Stimulated activated memory B cell treated with anti-CD40 and anti-IgM and Interleukin-4, amounts not matched to agents 10 μg/mL and 1 μg/mL and 100 μg/mL, for 72 hours (primary cell): ENCODE results near the gene PDAP1.

Source experiments
- ATAC-seq: fragments of 150-1000 bp; cut with Tn5 transposase; 2 replicates; pipeline ENCODE4 v1.10.0; 2021
- H3K27ac Mint-ChIP-seq: one replicate; pipeline ENCODE4 v1.8.0; 2022; ENCODE audit warnings: mild to moderate bottlenecking, mixed read lengths
- H3K27me3 Mint-ChIP-seq: one replicate; pipeline ENCODE4 v1.8.0; 2022; ENCODE audit warnings: mixed read lengths
- H3K36me3 Mint-ChIP-seq: one replicate; pipeline ENCODE4 v1.8.0; 2022; ENCODE audit warnings: mixed read lengths
- H3K4me1 Mint-ChIP-seq: one replicate; pipeline ENCODE4 v1.8.0; 2022; ENCODE audit warnings: mixed read lengths
- H3K4me3 Mint-ChIP-seq: one replicate; pipeline ENCODE4 v1.8.0; 2022; ENCODE audit warnings: mild to moderate bottlenecking, moderate library complexity, mixed read lengths
- H3K9me3 Mint-ChIP-seq: one replicate; pipeline ENCODE4 v1.8.0; 2022; ENCODE audit warnings: mixed read lengths

PDAP1 gene

GRCh38 chr7:99408379-99409191 lies at the start of gene PDAP1, which contains the start of gene BUD31:
TSS of gene PDAP1 (minus strand) at chr7:99408597. CDS start at chr7:99408548, 49 bp downstream.
TSS of gene BUD31 (plus strand) at chr7:99408969. CDS start at chr7:99411093, 2,124 bp downstream.
- H3K27me3 Mint-ChIP-seq, result no peaks in the 10 kb centered on the region
- peaks cover 30% of the 10 kb centered on the region for H3K36me3 Mint-ChIP-seq
- peak; percentile 94 for ATAC-seq
- peaks cover 47% of the 10 kb centered on the region for H3K4me1 Mint-ChIP-seq
- H3K9me3 Mint-ChIP-seq, result no peaks in the 10 kb centered on the region
- H3K4me3 Mint-ChIP-seq, result peak within 1 kb of the TSS; percentile 99
- H3K27ac Mint-ChIP-seq, result peak within 1 kb of the TSS; percentile 92

GRCh38 chr7:99457650-99458493 lies 49.5 kb upstream of the PDAP1 start:
- H3K4me1 Mint-ChIP-seq, result peaks cover 18% of the 10 kb centered on the region
- H3K4me3 Mint-ChIP-seq, result no peak overlapping the region
- peaks cover 55% of the 10 kb centered on the region for H3K36me3 Mint-ChIP-seq
- no peak overlapping the region for H3K27ac Mint-ChIP-seq
- H3K27me3 Mint-ChIP-seq, result no peaks in the 10 kb centered on the region
- H3K9me3 Mint-ChIP-seq, result no peaks in the 10 kb centered on the region
- ATAC-seq, result no peak

- Mint-ChIP-seq H3K9me3 (no peaks in the 10 kb centered on the region), H3K4me1 (peaks cover 14% of the 10 kb centered on the region), H3K4me3 (no peak overlapping the region), H3K27ac (no peak overlapping the region), H3K27me3 (no peaks in the 10 kb centered on the region), H3K36me3 (peaks cover 57% of the 10 kb centered on the region)
- ATAC-seq, result no peak
Observed at GRCh38 chr7:99457050-99457649, 48.8 kb upstream of the PDAP1 start.

DNA sequence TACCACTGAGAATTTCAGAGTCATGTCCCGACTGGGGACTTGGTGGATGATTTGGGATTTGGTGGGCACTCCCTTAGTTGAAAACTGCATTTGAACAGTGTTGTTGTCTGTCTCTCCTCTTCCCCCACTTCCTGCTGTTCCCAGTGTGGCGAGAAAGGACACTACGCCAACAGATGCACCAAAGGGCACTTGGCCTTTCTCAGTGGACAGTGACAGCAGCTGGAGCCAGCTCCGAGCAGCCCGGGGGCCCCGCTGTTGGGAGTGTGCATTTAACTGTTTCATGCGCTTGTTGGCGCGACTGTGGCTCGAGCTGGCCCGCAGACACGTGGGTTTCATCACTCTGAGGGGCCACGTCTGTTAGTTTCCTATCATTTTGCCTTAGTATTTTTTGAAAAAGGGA lies 47.9 kb upstream of the PDAP1 start:
- Mint-ChIP-seq H3K9me3 (no peaks in the 10 kb centered on the region), H3K4me1 (peaks cover 14% of the 10 kb centered on the region), H3K27ac (no peak overlapping the region), H3K27me3 (no peaks in the 10 kb centered on the region), H3K36me3 (peaks cover 57% of the 10 kb centered on the region), H3K4me3 (no peak overlapping the region)
- no peak for ATAC-seq

DNA sequence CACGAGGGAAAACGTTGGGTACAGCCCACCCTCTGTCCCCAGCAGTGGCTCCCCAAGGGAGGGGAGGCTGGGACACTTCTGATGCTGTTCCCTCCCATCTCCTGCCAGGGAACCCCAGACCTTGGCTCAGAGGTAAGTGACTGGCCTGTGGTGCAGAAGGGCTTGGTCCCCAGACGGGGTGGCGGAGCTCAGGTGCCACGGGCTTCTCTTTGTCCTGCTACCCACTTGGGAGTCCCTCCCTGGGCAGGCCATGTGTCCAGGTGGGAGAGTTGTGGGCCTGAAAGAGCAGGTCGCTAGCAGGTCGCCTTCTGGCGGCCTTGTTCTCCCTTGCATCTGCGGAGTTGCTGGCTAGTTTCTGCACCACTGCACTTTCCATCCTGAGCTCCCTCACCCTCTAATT lies 47.5 kb upstream of the PDAP1 start:
- no peak overlapping the region for H3K27ac Mint-ChIP-seq

DNA sequence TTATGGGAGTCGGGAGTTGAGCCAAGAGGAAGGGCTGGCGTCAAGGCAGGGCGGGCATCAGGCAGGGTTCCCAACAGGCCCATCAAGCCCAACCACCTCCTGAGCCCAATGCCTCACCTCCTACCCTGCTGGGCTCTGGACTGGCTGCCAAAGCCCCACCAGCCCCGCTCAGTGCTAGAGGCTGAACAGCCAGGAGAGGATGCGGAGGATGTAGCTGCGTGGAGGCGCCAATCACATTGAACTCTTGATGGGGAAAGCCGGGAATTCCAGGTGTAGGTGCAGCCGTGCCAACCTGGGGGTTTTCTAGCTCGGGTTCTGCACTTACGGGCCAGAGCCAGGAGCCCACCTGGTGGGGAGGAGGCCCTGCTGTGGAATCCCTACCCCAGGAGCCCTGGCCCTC lies 44.7 kb upstream of the PDAP1 start:
- Mint-ChIP-seq H3K4me1 (no peaks in the 10 kb centered on the region), H3K27ac (no peak overlapping the region), H3K27me3 (no peaks in the 10 kb centered on the region), H3K9me3 (no peaks in the 10 kb centered on the region), H3K4me3 (no peak overlapping the region), H3K36me3 (peaks cover 51% of the 10 kb centered on the region)
- no peak for ATAC-seq

More for the DNA sequence above, 47.5 kb upstream of the PDAP1 start:
- ATAC-seq, result no peak
- Mint-ChIP-seq H3K4me3 (no peak overlapping the region), H3K27me3 (no peaks in the 10 kb centered on the region), H3K9me3 (no peaks in the 10 kb centered on the region), H3K36me3 (peaks cover 61% of the 10 kb centered on the region), H3K4me1 (peaks cover 13% of the 10 kb centered on the region)

DNA sequence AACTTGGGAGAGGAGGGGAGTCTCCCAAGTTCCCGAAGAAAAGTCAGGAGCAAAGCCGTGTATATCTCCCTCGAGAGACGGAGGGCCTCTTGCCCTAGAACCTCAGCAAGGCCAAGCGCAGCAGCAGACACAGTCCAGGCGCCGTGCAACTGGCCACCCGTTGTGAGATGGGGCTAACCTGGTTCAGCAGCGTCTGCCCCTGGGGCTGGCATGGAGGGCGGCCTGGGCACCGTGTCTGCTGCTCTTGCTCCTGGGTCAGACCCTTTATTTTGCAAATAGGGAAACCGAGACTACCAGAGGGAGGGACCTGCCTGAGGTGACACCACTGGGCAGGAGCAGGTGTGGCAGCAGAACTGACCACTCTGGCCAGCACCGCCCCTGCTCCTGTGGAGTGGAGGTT lies 44.1 kb upstream of the PDAP1 start:
- no peak overlapping the region for H3K4me3 Mint-ChIP-seq
- no peak for ATAC-seq
- H3K4me1 Mint-ChIP-seq, result no peaks in the 10 kb centered on the region
- H3K36me3 Mint-ChIP-seq, result peaks cover 56% of the 10 kb centered on the region
- H3K27me3 Mint-ChIP-seq, result no peaks in the 10 kb centered on the region
- no peak overlapping the region for H3K27ac Mint-ChIP-seq
- H3K9me3 Mint-ChIP-seq, result no peaks in the 10 kb centered on the region

- Mint-ChIP-seq H3K9me3 (no peaks in the 10 kb centered on the region), H3K27me3 (no peaks in the 10 kb centered on the region), H3K27ac (no peak overlapping the region), H3K4me3 (no peak overlapping the region), H3K4me1 (no peaks in the 10 kb centered on the region), H3K36me3 (peaks cover 55% of the 10 kb centered on the region)
- ATAC-seq, result no peak
Observed at GRCh38 chr7:99451936-99452335, 43.5 kb upstream of the PDAP1 start.

DNA sequence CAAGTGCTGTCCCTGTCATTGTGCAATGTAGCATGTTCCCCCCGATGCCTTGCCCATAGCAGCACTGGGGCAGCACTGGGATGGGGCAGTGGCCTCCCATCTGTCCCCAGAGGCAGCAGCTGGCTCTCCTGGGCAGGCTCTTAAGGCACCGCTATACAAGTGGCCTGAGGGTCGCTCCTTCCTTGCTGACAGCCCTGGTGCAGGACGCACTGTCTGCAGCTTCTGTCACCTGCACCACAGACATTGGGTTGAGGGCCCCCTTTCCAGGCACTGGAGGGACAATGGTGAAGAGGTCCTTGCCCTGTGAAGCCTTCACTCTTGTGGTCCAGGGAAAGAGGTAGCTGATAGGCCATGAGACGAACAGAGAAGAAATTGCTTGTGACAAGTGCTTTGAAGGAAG lies 40.9 kb upstream of the PDAP1 start:
- peaks cover 6% of the 10 kb centered on the region for H3K4me1 Mint-ChIP-seq
- H3K27me3 Mint-ChIP-seq, result no peaks in the 10 kb centered on the region
- H3K27ac Mint-ChIP-seq, result no peak overlapping the region
- H3K36me3 Mint-ChIP-seq, result peaks cover 62% of the 10 kb centered on the region
- no peaks in the 10 kb centered on the region for H3K9me3 Mint-ChIP-seq
- no peak overlapping the region for H3K4me3 Mint-ChIP-seq
- no peak for ATAC-seq

- Mint-ChIP-seq H3K27ac (no peak overlapping the region), H3K4me1 (peaks cover 6% of the 10 kb centered on the region), H3K36me3 (peaks cover 60% of the 10 kb centered on the region), H3K27me3 (no peaks in the 10 kb centered on the region), H3K9me3 (no peaks in the 10 kb centered on the region), H3K4me3 (no peak overlapping the region)
- no peak for ATAC-seq
Observed at GRCh38 chr7:99448855-99449254, 40.5 kb upstream of the PDAP1 start.

DNA sequence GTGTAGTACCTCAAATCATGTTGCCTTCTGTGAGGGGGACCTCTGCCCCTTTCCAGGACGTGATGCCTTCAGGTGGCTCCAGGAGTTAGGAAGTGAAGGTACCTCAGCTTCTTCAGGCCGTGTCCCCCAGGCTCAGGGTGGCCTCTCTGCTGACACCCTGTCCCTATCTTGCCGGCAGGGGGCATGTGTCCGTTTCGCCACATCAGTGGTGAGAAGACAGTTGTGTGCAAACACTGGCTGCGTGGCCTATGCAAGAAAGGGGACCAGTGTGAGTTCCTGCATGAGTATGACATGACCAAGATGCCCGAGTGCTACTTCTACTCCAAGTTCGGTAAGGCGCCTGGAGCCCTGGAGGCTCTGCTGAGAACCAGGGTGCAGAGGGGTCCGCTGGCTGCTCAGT lies 39.5 kb upstream of the PDAP1 start:
- Mint-ChIP-seq H3K36me3 (peaks cover 58% of the 10 kb centered on the region), H3K27me3 (no peaks in the 10 kb centered on the region), H3K4me3 (no peak overlapping the region), H3K9me3 (no peaks in the 10 kb centered on the region), H3K4me1 (peaks cover 12% of the 10 kb centered on the region), H3K27ac (no peak overlapping the region)
- no peak for ATAC-seq

DNA sequence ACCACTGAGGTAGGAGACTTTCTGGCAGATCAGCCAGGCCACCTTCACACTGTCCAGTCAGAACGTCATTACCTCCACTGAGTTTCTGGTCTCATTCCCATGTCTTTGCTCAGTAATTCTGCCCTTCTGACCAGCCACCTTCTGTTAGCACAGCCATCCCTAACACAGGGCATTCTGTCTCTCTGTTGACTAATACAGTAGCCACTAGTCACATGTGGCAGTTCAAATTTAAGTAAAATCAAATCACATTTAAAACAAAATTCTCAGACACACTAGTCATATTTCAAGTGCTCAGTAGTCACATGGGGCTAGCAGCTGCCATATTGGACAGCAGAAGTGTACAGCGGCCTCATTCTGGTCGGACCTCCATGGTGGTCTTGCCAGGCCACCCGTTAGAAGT lies 37.7 kb upstream of the PDAP1 start:
- Mint-ChIP-seq H3K9me3 (no peaks in the 10 kb centered on the region), H3K4me3 (no peak overlapping the region), H3K36me3 (peaks cover 53% of the 10 kb centered on the region), H3K27me3 (no peaks in the 10 kb centered on the region), H3K27ac (no peak overlapping the region), H3K4me1 (peaks cover 20% of the 10 kb centered on the region)
- ATAC-seq, result no peak

GRCh38 chr7:99440195-99440594 lies 31.8 kb upstream of the PDAP1 start:
- Mint-ChIP-seq H3K9me3 (no peaks in the 10 kb centered on the region), H3K27me3 (no peaks in the 10 kb centered on the region), H3K4me3 (peak overlapping the region; percentile 100), H3K4me1 (peaks cover 52% of the 10 kb centered on the region), H3K27ac (peak overlapping the region; percentile 86), H3K36me3 (peaks cover 27% of the 10 kb centered on the region)
- no peak for ATAC-seq

DNA sequence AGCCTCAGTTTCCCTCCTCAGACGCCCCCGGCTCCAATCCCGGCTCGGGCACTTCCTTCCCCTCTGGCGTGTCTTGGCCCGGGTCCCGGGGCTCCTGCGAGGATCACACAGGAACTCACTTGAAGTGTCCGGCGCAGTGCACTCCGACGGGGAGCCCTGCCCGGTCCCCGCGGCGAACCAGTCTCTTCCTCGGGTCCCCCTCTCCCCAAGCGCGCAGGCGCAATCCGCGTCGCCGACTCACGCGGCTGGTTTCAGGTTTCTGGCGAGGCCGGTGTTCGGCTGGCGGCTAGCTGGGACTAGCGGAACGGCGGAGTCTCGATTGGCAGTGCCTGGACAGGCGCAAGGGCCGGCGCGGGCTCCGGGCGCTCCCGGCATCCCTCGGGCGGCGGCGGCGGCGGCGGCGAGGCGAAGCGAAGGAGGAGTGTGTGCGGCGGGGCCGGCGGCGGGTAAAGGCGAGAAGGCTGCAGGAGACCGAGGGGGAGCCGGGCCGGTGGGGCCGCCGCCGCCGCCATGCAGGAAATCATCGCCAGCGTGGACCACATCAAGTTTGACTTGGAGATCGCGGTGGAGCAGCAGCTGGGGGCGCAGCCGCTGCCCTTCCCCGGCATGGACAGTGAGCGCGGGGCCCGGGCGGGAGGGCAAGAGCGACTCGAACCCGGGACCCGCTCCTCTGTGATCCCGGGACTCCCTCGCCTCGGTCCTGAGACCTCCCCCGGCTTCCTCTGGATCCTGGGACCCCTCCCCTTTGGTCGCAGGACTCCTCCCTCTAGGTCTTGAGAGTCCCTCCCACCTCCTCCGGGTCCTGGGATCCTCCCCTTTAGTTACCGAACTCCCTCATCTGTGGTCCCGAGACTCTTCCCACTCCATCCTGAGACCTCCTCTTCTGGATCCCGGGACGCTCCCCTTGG lies 30.4 kb upstream of the PDAP1 start, which contains the start of the genes CPSF4 and PTCD1:
Gene CPSF4 (plus strand): TSS at position 371 of the 908 bp plus-strand sequence. CDS start 140 bp downstream, at position 511.
Gene PTCD1 (minus strand): TSS at position 226 of the 908 bp plus-strand sequence. CDS start 3,556 bp downstream, outside the sequence.
- H3K4me1 Mint-ChIP-seq, result peaks cover 46% of the 10 kb centered on the region
- ATAC-seq, result peak; percentile 98
- H3K27ac Mint-ChIP-seq, result peak within 1 kb of the TSS; percentile 86

More for the DNA sequence above, 30.4 kb upstream of the PDAP1 start, which contains the start of the genes CPSF4 and PTCD1:
- Mint-ChIP-seq H3K36me3 (peaks cover 31% of the 10 kb centered on the region), H3K4me3 (peak within 1 kb of the TSS; percentile 100), H3K9me3 (no peaks in the 10 kb centered on the region), H3K27me3 (no peaks in the 10 kb centered on the region)
